ENCODE measurements around the gene GNMT.

Gene GNMT

DNA sequence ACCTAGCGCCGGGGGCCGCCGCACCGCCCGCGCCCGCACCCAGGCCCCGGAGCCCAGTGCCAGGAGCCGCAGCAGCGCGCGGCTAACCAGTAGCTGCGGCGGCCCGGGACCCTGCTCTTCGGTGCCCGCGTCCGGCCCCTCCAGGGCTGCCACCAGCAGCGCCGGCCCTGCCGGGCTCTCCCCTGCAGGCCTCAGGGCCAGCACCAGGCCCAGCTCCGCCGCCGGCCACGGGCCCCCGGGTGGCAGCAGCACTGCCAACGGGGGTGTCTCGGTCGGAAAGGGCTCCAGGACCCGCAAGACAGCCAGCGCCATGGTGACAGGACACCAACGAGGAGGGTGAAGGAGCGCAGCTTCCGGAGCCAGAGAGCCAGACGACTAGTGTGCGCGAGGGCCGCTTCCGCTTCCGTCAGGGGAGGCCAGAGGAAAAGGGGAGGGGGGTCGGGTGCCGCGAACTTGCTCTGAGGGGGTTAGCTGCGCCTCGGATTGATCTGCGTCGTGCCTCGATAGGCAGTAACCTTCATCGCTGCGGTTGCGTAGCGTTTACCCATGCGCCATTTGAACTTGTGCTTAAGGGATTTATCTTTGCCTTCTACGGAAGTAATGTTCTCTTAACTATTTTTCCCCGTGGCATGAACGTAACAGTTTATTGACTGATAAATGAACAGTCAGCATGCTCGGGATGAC, 18.4 kb downstream of the GNMT start, which contains the start of gene PEX6:
Gene PEX6 (minus strand): TSS at position 343 of the 684 bp plus-strand sequence. CDS start 31 bp downstream, at position 312.
- Histone ChIP-seq H3K9ac (peak within 1 kb of the TSS; percentile 91), H2AFZ (ENCODE audit: low read depth) (peak within 1 kb of the TSS; percentile 97), H3K27me3 (ENCODE audit: insufficient read depth, low read depth) (no peaks in the 10 kb centered on the region), H3K4me2 (peak within 1 kb of the TSS; percentile 95), H3K27ac (peak within 1 kb of the TSS; percentile 72), H3K4me3 (IDR thresholded peaks at IDR 0.05; ENCODE audit: insufficient read depth, low read depth, low read length) (no peak within 1 kb of the TSS), H3K4me1 (ENCODE audit: low read depth, poor library complexity, severe bottlenecking) (peaks cover 14% of the 10 kb centered on the region), H3K79me2 (ENCODE audit: insufficient read depth, low read depth) (peaks cover 11% of the 10 kb centered on the region), H4K20me1 (ENCODE audit: insufficient read depth) (no peaks in the 10 kb centered on the region), H3K36me3 (ENCODE audit: insufficient read depth) (no peaks in the 10 kb centered on the region)
- TF ChIP-seq, protein P1, sequence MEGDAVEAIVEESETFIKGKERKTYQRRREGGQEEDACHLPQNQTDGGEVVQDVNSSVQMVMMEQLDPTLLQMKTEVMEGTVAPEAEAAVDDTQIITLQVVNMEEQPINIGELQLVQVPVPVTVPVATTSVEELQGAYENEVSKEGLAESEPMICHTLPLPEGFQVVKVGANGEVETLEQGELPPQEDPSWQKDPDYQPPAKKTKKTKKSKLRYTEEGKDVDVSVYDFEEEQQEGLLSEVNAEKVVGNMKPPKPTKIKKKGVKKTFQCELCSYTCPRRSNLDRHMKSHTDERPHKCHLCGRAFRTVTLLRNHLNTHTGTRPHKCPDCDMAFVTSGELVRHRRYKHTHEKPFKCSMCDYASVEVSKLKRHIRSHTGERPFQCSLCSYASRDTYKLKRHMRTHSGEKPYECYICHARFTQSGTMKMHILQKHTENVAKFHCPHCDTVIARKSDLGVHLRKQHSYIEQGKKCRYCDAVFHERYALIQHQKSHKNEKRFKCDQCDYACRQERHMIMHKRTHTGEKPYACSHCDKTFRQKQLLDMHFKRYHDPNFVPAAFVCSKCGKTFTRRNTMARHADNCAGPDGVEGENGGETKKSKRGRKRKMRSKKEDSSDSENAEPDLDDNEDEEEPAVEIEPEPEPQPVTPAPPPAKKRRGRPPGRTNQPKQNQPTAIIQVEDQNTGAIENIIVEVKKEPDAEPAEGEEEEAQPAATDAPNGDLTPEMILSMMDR (conservative IDR thresholded peaks at IDR 0.05; ENCODE audit: low read depth, low read length), result no peak

- Histone ChIP-seq H3K27me3 (ENCODE audit: insufficient read depth, low read depth) (no peaks in the 10 kb centered on the region), H2AFZ (ENCODE audit: low read depth) (peak overlapping the region; percentile 97), H3K9ac (peak overlapping the region; percentile 91), H3K36me3 (ENCODE audit: insufficient read depth) (no peaks in the 10 kb centered on the region), H4K20me1 (ENCODE audit: insufficient read depth) (no peaks in the 10 kb centered on the region), H3K4me3 (IDR thresholded peaks at IDR 0.05; ENCODE audit: insufficient read depth, low read depth, low read length) (no peak overlapping the region), H3K79me2 (ENCODE audit: insufficient read depth, low read depth) (peaks cover 11% of the 10 kb centered on the region), H3K4me1 (ENCODE audit: low read depth, poor library complexity, severe bottlenecking) (peaks cover 14% of the 10 kb centered on the region), H3K4me2 (peak overlapping the region; percentile 95), H3K27ac (peak overlapping the region; percentile 72)
- TF ChIP-seq, protein P1 (conservative IDR thresholded peaks at IDR 0.05; ENCODE audit: low read depth, low read length), result no peak
Measured at GRCh38 chr6:42979523-42980177, 19.1 kb downstream of the GNMT start.

- Histone ChIP-seq H3K4me1 (ENCODE audit: low read depth, poor library complexity, severe bottlenecking) (peaks cover 20% of the 10 kb centered on the region), H3K4me2 (no peak overlapping the region), H3K9ac (no peak overlapping the region), H3K27ac (no peak overlapping the region), H3K4me3 (IDR thresholded peaks at IDR 0.05; ENCODE audit: insufficient read depth, low read depth, low read length) (no peak overlapping the region), H4K20me1 (ENCODE audit: insufficient read depth) (no peaks in the 10 kb centered on the region), H3K36me3 (ENCODE audit: insufficient read depth) (no peaks in the 10 kb centered on the region), H2AFZ (ENCODE audit: low read depth) (no peak overlapping the region), H3K79me2 (ENCODE audit: insufficient read depth, low read depth) (peaks cover 16% of the 10 kb centered on the region), H3K27me3 (ENCODE audit: insufficient read depth, low read depth) (no peaks in the 10 kb centered on the region)
- TF ChIP-seq, protein P1 (conservative IDR thresholded peaks at IDR 0.05; ENCODE audit: low read depth, low read length), result no peak
Measured at GRCh38 chr6:42981836-42982235, 21.3 kb downstream of the GNMT start.

- Histone ChIP-seq H3K4me3 (IDR thresholded peaks at IDR 0.05; ENCODE audit: insufficient read depth, low read depth, low read length) (no peak within 1 kb of the TSS), H3K4me1 (ENCODE audit: low read depth, poor library complexity, severe bottlenecking) (peaks cover 11% of the 10 kb centered on the region), H3K36me3 (ENCODE audit: insufficient read depth) (no peaks in the 10 kb centered on the region), H2AFZ (ENCODE audit: low read depth) (peak within 1 kb of the TSS; percentile 65), H4K20me1 (ENCODE audit: insufficient read depth) (no peaks in the 10 kb centered on the region), H3K27ac (0 out of 2 replicates have a peak within 1 kb of the TSS, but pooled peaks have one; percentile 4), H3K9ac (peak within 1 kb of the TSS; percentile 56; the same call in 1 of the 2 replicates), H3K4me2 (peak within 1 kb of the TSS; percentile 91), H3K79me2 (ENCODE audit: insufficient read depth, low read depth) (0 out of 2 replicates have a peak, but pooled peaks cover 5% of the 10 kb centered on the region), H3K27me3 (ENCODE audit: insufficient read depth, low read depth) (no peaks in the 10 kb centered on the region)
- TF ChIP-seq, protein P1 (conservative IDR thresholded peaks at IDR 0.05; ENCODE audit: low read depth, low read length), result no peak
Measured at GRCh38 chr6:42984001-42984923, 23.7 kb downstream of the GNMT start, which contains the start of gene PPP2R5D. TSS of gene PPP2R5D (plus strand) at chr6:42984570. CDS start at chr6:42984678, 108 bp downstream.
